GM13977 (cell line): ENCODE measurements around the gene IL17A.

ENCODE experiments used
- DNase-seq: peaks from one replicate; pipeline ENCODE4 v3.0.0; 2012; ENCODE audit warnings: low spot score
- CTCF ChIP-seq: IDR thresholded peaks from 2 replicates; pipeline ENCODE4 v1.5.1; 2012; ENCODE audit warnings: mild to moderate bottlenecking, control low read depth; ENCODE audit not compliant: insufficient read depth; ENCODE audit errors: extremely low read depth, missing control alignments
- in situ Hi-C: fragments of 300-500 bp; cut with MboI; formaldehyde crosslinking; loops from one replicate; pipeline ENCODE4 v1.12.0; 2022; ENCODE audit warnings: low sequenced_read_pairs, low pct_unique_long_range_greater_than_20kb, mixed read lengths, inconsistent platforms; ENCODE audit not compliant: unreplicated experiment

IL17A gene

GRCh38 chr6:52216932-52217575, 30.9 kb downstream of the IL17A start:
- TF ChIP-seq CTCF: no peak
- DNase-seq: no peak
- in situ Hi-C loops: no loop called here

DNA sequence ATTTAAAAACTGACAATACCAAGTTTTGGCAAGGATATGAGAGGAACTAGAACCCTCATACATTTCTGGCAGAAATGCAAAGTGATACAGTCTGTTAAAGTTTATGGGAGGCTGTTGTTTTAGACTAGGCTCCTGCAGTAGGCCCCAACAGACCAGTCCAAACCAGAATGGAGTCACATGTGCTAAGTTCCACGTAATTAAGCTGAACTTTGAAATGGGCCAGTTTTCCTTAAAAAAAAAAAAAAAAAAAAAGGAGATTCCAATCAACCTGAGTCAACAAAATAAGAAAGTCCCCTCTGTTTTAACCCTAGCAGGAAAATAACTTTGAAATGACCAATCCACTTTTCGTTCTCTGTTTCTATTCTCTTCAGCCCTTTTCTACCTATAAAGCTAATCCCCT, 31.6 kb downstream of the IL17A start:
- DNase-seq: no peak
- in situ Hi-C loops: no loop called here
- TF ChIP-seq CTCF: no peak

GRCh38 chr6:52221302-52221701, 35.1 kb downstream of the IL17A start:
- no peak for DNase-seq
- no peak for TF ChIP-seq CTCF
- in situ Hi-C loops: no loop called here

DNA sequence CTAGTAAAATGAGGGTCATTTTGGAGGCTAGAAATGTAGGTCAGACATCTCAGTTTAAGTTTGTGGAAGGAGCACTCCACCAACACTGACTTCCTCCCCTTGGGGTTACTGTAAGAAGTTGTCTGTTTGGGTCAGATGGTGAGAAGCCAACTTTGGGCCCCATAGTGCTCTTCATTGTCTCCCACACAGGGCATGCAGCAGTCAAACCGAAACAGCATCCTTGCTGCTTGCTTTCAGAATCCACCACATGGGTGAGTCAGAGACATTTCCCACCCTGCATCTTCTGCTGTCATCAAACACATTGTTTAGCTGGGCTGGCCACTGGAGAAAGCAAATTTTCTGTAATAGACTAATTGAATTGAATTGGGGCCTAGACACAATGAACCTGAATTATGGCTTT, 41.3 kb downstream of the IL17A start:
- DNase-seq: peak; percentile 76
- in situ Hi-C loops: loop anchor here (25.0 kb wide), 1 partner anchor 165 kb away; no protein-coding TSS in a partner anchor
- TF ChIP-seq CTCF: no peak

- no peak for DNase-seq
- in situ Hi-C loops: loop anchor here (5.0 to 25.0 kb wide), 2 partner anchors 68 to 168 kb away; no protein-coding TSS in a partner anchor
- TF ChIP-seq CTCF: no peak
Observed at GRCh38 chr6:52230685-52231084, 44.5 kb downstream of the IL17A start.

- in situ Hi-C loops: loop anchor here (5.0 to 25.0 kb wide), 2 partner anchors 69 to 169 kb away; no protein-coding TSS in a partner anchor
- TF ChIP-seq CTCF: no peak
- no peak for DNase-seq
Observed at GRCh38 chr6:52231406-52232127, 45.4 kb downstream of the IL17A start.
